ENCODE data around the gene OR56A3.

OR56A3 gene

DNA sequence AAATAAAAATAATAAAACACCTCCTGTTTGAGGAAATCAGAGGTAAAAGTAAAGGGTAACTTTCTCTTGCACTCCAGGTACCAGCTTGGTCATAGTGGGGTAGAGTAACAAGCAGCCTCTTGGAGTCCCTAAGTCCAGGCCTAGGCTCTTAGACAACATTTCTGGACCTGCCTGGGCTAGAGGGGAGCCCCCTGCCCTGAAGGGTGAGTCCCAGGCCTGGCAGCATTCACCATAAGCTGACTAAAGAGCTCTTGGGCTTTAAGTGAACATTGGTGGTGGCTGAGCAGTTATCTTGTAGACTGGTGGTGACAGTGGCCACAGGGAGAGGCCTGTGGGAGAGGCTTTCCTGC is 18.6 kb upstream of the OR56A3 start:
- TF ChIP-seq FOXP2 (optimal IDR thresholded peaks at IDR 0.05; ENCODE audit: borderline replicate concordance, extremely low read depth, extremely low read length, insufficient read depth), result no peak
- TF ChIP-seq, protein P1, sequence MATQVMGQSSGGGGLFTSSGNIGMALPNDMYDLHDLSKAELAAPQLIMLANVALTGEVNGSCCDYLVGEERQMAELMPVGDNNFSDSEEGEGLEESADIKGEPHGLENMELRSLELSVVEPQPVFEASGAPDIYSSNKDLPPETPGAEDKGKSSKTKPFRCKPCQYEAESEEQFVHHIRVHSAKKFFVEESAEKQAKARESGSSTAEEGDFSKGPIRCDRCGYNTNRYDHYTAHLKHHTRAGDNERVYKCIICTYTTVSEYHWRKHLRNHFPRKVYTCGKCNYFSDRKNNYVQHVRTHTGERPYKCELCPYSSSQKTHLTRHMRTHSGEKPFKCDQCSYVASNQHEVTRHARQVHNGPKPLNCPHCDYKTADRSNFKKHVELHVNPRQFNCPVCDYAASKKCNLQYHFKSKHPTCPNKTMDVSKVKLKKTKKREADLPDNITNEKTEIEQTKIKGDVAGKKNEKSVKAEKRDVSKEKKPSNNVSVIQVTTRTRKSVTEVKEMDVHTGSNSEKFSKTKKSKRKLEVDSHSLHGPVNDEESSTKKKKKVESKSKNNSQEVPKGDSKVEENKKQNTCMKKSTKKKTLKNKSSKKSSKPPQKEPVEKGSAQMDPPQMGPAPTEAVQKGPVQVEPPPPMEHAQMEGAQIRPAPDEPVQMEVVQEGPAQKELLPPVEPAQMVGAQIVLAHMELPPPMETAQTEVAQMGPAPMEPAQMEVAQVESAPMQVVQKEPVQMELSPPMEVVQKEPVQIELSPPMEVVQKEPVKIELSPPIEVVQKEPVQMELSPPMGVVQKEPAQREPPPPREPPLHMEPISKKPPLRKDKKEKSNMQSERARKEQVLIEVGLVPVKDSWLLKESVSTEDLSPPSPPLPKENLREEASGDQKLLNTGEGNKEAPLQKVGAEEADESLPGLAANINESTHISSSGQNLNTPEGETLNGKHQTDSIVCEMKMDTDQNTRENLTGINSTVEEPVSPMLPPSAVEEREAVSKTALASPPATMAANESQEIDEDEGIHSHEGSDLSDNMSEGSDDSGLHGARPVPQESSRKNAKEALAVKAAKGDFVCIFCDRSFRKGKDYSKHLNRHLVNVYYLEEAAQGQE (IDR thresholded peaks at IDR 0.05; ENCODE audit: insufficient read depth in 1 of 2, low read depth in 2 of 2, low read length in 2 of 2), result no peak
- TF ChIP-seq POLR2AphosphoS5 (IDR thresholded peaks at IDR 0.05; ENCODE audit: low read depth, low read length), result no peak
- no peak for TF ChIP-seq SIN3A (IDR thresholded peaks at IDR 0.05; ENCODE audit: borderline replicate concordance, insufficient read depth, low read length)
- TF ChIP-seq TAF1 (IDR thresholded peaks at IDR 0.05; ENCODE audit: borderline replicate concordance, insufficient read depth, low read length), result no peak

DNA sequence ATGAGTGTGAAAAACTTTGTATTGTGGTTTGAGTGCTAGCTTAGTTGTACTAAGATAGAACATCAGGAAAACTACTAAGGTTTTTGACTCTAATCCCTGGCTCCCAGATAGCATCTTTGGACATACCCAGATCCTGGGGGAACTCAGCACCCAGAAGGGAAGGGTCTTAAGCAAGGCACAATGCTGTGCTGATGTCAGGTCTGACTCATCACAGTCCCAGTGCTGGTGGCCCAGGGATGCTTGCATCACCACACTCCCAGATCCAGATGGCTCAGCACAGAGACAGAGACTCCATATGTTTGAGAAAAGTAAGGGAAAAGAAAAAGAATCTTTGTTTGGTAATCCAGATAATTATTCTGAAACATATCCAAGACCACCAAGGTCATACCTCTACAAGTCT is 18.3 kb upstream of the OR56A3 start:
- TF ChIP-seq SIN3A (IDR thresholded peaks at IDR 0.05; ENCODE audit: borderline replicate concordance, insufficient read depth, low read length) (no peak), POLR2AphosphoS5 (IDR thresholded peaks at IDR 0.05; ENCODE audit: low read depth, low read length) (no peak), TAF1 (IDR thresholded peaks at IDR 0.05; ENCODE audit: borderline replicate concordance, insufficient read depth, low read length) (no peak), FOXP2 (optimal IDR thresholded peaks at IDR 0.05; ENCODE audit: borderline replicate concordance, extremely low read depth, extremely low read length, insufficient read depth) (no peak)
- TF ChIP-seq, protein P1 (IDR thresholded peaks at IDR 0.05; ENCODE audit: insufficient read depth in 1 of 2, low read depth in 2 of 2, low read length in 2 of 2), result no peak

DNA sequence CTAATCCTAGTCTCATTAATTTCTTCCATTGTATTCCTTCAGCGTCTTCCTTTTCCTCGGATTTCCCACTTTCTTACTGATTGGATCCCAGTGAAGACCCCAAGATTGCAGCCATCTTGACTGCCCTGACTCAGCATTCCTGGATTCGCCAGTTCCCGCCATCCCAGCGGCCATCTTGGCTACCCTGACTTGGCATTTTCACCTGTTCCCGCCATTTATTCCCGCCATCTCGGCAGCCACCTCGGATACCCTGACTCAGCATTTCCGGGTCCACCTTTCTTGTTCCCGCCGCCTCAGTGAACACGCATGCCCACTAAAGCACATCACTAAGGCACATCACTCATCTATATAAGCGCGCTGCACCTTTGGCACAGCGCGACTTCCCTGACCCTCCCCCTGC is 13.8 kb upstream of the OR56A3 start:
- TF ChIP-seq FOXP2 (optimal IDR thresholded peaks at IDR 0.05; ENCODE audit: borderline replicate concordance, extremely low read depth, extremely low read length, insufficient read depth), result no peak
- TF ChIP-seq TAF1 (IDR thresholded peaks at IDR 0.05; ENCODE audit: borderline replicate concordance, insufficient read depth, low read length), result no peak
- no peak for TF ChIP-seq POLR2AphosphoS5 (IDR thresholded peaks at IDR 0.05; ENCODE audit: low read depth, low read length)
- TF ChIP-seq, protein P1 (IDR thresholded peaks at IDR 0.05; ENCODE audit: insufficient read depth in 1 of 2, low read depth in 2 of 2, low read length in 2 of 2), result no peak
- TF ChIP-seq SIN3A (IDR thresholded peaks at IDR 0.05; ENCODE audit: borderline replicate concordance, insufficient read depth, low read length), result no peak

DNA sequence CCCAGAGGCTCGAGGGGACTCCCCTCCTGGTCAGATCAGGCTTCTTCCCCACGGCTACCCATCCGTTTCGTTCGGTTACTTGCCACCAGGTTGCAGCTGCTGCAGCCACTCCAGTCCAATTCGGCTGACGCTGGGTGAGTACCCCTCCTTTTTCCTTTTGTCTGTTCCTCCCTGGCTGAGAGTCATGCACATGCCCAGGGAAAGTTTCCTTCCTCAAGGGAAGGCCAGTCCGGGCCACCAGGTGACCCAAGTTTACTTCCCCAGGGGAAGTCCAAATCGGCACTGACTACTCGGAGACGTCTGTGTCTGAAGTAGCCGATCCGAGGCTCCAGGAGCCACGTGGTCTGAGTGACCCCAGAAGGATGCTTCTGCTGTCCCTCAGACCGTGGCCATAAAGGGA is 13.2 kb upstream of the OR56A3 start:
- TF ChIP-seq, protein P1 (IDR thresholded peaks at IDR 0.05; ENCODE audit: insufficient read depth in 1 of 2, low read depth in 2 of 2, low read length in 2 of 2), result no peak
- no peak for TF ChIP-seq FOXP2 (optimal IDR thresholded peaks at IDR 0.05; ENCODE audit: borderline replicate concordance, extremely low read depth, extremely low read length, insufficient read depth)
- no peak for TF ChIP-seq POLR2AphosphoS5 (IDR thresholded peaks at IDR 0.05; ENCODE audit: low read depth, low read length)
- no peak for TF ChIP-seq SIN3A (IDR thresholded peaks at IDR 0.05; ENCODE audit: borderline replicate concordance, insufficient read depth, low read length)
- no peak for TF ChIP-seq TAF1 (IDR thresholded peaks at IDR 0.05; ENCODE audit: borderline replicate concordance, insufficient read depth, low read length)

Data from PFSK-1 (cell line).